HG03196 (cell line): Measurements from ENCODE around the gene FRG2C.
"Not testable (repeated sequence)": the region's sequence is repeated elsewhere in the genome, so short reads cannot be mapped to it uniquely, and the experiment has no call there.

Source experiments
- ATAC-seq: cut with Tn5 transposase; IDR thresholded peaks from one replicate; pipeline ENCODE4 v1.9.1; 2021; ENCODE audit not compliant: unreplicated experiment

The FRG2C gene

DNA sequence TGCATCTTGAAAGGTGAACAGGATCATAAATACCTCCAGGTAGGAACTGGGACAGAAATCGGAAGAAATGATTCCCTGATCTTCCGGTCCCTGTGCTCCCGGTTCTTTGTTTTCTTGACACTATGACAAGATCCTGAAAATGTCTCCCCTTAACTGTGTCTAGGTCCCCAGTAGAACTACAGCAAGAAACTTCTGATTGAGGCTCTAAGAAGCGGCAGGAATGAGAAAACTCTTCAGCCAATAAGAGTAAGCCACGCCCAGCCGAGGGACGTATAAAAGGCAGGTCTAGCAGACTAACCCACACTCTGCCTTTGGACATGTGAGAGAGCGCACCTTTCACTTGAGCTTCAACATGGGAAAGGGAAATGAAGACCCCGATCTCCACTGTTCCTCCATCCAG lies at the start of gene FRG2C:
TSS of gene FRG2C (plus strand) at position 301 of the 400 bp plus-strand sequence. CDS start at position 353, 52 bp downstream.
- ATAC-seq, result not testable (repeated sequence)

DNA sequence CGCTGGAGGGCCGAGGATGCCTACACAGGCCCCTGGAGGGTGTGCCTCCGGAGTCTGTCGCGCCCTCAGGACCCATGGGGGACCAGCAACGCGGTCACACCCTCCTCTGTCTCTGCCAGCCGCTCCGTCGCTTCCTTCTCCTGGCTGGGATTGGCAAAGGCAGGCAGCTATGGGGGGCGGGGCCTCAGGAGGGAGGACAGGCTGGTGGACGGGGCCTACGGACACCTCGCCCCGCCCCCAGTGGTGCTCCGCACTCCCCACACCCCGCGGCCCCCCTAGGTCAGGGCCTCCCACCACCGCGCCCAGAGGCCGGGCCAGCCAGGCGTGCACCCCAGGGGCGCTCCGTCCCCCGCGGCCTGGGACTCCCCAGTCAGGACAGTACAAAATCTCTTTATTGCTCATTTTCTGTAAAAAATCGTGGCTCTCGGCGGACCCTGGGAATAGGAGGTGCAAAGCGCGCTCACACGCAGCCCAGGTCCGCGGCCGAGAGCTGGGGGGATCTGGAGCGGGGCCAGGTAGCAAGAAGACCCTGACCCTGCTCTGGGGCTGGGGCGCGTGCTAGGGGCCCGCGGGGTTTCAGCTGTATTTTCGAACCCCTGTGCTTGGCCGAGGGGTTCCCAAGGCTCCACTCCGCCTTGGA lies 45.3 kb upstream of the FRG2C start:
- not testable (repeated sequence) for ATAC-seq

DNA sequence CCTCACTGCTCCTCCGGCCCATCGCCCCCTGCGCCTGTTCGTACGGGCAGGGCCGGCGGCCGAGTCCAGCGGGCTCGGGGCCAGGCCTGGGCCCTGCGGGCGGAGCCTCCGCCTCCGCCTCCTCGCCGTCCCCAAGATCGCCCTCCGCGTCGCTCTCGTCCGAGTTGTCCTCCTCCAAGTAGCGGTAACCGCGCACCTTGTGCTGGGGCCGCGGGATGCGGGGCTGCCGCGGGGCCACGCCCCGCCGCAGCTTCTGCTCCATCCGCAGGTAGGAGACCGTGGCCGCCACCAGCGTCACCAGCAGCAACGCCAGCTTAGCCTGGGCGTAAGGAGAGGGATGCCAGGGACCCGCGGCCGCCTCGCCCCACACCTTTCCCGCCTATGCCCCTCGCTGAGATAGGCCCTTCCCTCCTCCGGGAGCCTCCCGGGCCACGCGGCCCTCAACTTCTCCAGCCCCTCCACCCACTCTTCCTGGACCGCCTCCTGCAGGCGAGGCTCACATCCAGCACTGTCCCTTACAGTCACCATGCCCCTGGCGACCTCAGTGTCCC lies 44.6 kb upstream of the FRG2C start:
- not testable (repeated sequence) for ATAC-seq

DNA sequence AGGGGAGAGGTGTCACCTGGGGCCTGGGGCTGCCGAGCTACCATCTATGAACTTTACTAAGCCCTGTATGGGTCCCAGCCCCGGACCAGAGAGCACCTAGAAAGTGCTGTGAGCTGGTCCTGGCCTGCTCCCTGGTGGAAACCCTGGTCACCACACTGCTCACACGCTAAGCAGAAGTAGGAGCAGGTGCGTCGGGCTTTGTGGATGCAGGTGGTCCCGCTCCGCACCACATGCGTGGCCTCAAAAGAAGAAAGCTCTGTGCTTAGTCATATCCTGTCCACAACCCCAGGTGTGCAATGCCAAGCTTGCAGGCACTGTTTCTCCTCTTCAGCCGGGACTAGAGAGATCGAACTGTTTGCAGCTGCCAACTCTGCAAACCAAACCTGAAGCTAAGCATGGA lies 42.4 kb upstream of the FRG2C start:
- not testable (repeated sequence) for ATAC-seq

DNA sequence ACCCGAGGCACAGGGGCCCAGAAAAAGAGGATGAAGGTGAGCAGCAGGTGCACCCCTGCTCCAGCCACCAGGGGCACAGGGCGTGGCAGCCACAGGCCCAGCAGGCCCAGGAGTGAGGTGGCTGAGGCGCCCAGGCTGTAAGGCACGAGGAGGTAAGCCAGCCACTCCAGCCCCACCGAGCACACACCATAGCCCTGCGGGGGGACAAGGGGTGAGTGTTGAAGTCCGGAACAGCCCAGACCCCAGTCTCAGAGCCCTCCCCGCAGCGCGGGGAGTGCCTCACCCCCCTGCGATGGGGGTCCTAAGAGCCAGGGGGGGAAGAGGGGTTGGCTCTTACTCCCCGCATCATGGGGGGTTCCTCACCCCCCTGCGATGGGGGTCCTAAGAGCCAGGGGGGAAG lies 40.5 kb upstream of the FRG2C start:
- not testable (repeated sequence) for ATAC-seq

DNA sequence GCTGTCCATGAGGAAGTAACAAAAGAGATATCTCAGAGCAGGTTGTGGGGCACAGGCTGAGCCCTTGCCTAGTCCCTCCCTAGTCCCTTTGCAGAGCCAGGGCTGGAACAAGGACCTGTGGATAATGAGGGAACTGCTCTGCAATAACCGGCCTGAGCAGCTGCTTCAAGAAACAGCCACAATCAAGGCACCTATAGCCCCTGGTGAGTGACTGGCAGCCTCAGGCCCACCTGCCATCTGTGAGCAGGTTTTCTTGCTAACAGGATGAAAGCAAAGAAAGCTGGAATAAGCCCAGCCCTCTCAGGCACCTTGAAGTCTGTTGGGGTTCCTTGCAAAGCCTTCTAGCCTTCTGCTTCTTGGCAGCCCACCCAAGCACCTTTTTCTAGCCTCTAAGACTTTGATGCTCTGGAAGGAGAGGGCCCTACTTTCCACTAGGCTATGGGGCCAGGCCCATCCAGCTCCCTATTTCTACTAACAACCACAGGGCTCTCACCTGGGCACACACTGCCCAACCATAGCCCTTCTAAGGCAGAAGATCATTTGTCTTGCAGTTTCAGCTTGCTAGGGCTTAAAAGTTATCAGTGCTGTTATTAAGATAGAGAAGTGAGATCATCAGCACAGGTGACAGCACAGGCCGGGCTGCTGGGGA lies 33.1 kb upstream of the FRG2C start:
- not testable (repeated sequence) for ATAC-seq

DNA sequence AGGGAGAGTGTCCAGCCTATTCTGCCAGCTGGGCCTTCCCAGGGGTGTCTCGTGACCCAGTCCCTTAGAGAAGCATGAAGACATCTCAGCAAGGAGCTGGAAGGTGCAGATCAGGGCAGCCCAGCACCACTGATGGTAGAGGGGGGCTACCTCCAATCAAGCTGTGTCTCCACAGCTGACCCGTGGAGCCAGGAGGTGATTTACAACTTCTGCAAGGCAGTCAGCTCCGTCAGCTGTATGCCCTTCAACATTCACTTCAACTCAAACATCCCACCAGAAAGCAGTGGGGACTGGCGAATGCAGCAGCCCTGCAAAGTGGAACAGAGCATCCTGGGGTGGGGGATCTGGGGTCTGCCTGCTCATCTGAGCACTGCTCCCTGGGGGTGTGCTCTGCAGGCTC lies 32.6 kb upstream of the FRG2C start:
- no peak for ATAC-seq

DNA sequence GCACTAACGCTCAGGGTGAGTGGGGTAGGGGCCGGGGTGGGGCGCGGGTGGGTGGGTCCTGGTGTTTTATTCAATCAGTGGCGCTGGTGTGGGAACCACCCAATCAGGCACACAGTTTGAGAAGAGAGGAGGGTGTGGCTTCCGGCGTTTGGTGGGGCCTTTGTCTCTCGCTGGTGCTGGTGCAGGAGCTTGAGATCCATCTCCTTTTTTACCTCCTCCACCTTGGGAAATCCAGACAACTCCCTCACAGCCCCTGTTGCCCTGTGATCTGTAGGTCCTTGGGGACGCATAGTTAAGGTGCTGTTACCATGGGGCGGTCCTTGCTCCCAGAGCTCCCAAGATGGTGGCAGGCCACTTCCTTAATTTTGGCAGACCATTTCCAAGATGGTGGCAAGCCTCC lies 25.2 kb upstream of the FRG2C start:
- not testable (repeated sequence) for ATAC-seq

DNA sequence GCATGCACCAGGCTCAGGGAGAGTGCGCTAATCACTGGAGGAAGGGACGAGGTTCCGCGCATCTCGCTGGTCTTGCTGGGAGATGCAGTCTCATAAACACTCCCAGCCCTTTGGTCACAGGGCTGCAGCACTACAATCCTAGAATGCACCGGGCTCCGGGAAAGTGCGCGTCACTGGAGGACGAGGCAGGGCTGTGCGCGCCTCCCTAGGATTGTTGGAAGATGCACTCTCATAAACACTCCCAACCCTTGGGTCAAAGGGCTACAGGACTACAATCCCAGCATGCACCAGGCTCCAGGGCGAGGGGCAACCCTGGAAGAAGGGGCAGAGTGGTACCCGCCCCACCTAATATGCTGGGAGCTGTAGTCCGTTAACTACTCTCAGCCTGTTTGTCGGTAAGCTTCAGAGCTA lies 23.0 kb upstream of the FRG2C start:
- not testable (repeated sequence) for ATAC-seq

DNA sequence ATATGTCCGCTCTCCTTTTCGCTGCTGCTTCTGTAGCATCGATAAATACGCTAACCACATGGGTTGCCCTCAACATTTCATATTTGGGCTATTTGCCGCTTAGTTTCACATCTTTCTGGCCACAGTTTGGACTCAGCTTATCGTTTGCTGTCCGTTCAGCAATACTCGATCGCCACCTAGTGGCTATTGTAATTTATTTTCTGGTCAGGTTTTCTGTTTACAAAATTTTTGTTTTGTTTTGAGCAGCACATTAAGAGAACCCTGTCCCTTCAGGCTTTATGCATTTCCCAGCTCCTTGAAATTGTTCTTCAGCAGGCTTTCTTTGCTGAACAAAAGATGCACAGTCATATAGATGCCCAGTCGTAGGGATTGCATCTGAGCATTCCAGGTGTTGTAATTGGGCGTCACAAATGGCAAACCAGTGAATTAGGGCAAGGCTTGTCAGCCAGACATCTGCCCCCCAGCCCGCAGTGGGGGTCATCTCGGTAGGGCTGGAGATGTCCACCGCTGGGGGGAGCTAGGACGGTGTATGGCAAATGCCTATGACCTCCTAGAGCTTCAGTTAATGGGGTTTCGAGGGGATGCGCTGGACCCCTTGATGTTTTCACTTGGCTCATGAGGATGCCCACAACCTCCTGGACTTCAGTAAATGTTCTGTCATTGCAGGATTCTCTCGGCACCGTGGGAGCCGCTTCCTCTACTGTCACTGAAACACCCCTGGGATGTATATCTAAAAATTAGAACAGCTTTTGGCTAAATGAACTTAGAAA lies 20.9 kb upstream of the FRG2C start:
- not testable (repeated sequence) for ATAC-seq

DNA sequence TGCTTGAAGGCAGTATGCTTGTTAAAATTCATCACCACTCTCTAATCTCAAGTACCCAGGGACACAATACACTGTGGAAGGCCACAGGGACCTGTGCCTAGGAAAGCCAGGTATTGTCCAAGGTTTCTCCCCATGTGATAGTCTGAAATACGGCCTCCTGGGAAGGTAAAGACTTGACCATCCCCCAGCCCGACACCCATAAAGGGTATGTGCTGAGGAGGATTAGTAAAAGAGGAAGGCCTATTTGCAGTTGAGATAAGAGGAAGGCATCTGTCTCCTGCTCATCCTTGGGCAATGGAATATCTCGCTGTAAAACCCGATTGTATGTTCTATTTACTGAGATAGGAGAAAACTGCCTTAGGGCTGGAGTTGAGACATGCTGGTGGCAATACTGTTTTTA lies 18.6 kb upstream of the FRG2C start:
- ATAC-seq, result not testable (repeated sequence)

DNA sequence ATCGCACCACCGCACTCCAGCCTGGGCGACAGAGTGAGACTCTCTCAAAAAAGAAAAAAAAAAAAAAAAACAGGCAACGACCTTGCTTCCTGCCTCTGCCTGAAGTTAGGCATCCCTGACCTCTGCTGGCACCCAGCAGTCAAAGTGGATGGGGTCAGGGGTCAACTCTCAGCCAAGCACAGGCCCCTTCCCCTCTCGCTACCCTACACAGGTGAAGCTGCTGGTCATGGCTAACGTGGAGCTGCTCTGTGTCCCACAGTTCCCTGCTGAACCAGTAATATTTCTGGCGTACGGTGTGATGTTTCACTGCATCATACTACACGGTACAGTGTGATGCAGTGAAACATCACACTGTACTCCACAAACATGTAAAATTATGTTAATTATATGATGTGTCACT lies 13.9 kb upstream of the FRG2C start:
- no peak for ATAC-seq

DNA sequence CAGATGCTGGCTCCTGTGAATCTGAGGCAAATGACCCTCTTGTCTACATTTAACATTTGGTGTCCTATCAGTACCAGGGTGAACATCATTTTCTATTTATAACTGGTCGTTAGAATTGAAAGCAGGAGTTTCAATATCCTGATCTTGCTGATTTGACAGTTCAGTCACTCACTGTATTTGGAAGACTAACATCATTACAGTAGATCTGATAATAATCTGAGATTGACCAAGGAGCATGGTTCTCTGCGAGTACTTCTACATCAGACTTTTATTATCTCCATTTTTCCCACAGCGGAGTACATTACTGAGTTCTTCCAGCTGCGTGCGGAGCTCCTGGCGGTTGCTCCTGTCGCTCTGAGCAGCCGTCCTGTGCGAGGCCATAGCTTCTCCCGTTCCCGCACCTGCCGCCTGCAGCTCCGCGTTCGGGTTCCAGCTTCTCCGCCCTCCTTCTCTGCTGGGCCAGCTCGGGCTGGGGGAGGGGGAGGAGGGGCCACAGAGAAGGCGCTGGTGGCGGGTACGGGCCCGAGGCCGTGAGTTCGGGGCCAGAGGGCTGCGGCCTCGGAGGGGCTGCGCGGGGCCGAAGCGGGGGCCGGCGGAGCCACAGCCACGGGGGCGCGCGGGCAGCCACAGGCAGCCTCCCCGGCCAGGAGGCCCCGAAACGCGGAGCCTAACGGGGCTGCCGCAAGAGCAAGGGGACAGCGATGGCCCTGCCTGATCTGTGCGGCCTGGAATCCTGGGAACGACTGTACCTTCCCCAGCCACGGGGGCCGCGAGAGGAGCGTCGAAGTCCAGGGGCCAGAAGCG lies 8.8 kb upstream of the FRG2C start:
- not testable (repeated sequence) for ATAC-seq

DNA sequence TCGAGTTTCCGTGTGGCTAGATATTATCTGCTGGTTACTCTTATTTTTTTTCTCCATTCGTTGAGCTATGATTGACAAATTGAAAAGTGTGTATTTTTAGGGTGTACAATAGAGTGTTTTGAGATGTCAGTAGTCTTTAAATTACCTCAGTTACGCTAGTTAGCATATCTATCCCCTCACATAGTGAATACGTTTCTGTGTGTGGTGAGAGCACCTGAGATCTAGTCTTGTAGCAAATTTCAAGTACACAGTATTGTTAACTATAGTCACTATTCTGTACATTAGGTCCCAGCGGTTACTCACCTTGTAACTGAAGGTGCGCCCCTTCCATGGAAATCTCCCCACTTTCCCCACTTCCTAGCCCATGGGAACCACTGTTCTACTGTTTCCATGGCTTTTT lies 8.2 kb upstream of the FRG2C start:
- not testable (repeated sequence) for ATAC-seq

DNA sequence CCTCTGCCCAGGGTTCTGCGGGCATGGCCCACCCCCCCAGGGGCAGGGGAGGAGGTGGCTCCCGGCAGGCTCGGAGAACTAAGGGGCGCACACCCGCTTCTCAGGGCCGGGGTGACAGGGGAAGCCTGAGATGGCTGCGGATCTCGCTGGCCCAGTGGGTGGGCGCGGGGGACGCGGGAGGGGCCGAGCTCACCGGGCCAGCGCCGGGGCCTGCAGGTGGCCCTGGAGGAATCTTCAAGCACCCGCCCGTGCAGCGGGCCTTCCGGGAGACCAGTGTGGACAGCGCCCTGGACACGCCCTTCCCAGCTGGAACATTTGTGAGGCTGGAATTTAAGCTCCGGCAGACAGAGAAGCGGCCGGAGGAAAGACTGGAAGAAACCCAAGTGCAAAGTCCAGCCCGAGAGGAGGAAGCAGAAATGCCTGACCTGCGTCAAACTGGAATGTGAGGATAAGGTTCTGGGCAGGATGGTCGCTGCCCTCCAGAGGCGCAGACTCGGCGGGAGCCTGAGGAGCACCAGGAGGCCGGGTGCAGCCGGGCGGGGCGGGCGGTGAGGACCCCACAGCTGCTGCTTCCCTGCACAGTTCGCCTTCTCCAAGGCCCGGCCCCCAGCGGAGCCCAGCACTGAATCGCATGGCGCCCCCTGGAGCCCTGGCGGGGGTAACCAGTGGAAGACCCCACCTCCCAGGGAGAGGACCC lies 5.6 kb upstream of the FRG2C start:
- ATAC-seq, result not testable (repeated sequence)

DNA sequence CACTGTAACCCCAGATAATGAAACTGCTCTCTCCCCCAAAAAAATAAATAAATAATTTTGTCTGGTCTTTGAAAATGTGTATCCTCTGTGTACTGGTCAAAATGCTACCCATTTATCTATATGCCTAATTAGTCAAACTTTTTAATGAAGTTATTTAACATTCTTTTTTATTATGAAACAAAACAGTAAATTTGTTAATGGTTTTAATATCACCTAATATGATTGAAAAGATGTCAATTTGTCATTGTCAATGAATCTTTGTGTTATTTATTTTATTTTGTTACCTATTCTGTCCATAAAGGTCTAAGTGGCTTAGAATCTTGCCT lies 5.1 kb upstream of the FRG2C start:
- ATAC-seq, result not testable (repeated sequence)

DNA sequence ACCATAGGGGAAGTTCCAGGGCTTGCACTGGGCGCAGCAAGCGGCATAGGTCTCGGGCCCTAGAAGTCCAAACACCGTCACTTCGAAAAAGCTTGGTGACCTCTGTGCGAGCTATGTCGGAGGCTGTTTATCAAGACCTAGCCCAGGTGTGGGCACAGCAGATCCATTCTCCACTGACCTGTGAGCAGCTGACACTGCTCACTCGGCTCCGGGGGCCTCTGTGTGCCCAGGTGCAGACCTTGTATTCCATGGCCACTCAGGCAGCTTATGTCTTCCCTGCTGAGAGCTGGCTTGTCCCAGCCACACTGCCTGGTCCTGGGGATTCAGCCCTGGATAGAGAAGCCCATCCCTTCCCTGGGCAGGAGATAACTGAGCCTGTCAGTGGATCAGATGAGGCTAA lies 1.5 kb downstream of the FRG2C start:
- not testable (repeated sequence) for ATAC-seq

DNA sequence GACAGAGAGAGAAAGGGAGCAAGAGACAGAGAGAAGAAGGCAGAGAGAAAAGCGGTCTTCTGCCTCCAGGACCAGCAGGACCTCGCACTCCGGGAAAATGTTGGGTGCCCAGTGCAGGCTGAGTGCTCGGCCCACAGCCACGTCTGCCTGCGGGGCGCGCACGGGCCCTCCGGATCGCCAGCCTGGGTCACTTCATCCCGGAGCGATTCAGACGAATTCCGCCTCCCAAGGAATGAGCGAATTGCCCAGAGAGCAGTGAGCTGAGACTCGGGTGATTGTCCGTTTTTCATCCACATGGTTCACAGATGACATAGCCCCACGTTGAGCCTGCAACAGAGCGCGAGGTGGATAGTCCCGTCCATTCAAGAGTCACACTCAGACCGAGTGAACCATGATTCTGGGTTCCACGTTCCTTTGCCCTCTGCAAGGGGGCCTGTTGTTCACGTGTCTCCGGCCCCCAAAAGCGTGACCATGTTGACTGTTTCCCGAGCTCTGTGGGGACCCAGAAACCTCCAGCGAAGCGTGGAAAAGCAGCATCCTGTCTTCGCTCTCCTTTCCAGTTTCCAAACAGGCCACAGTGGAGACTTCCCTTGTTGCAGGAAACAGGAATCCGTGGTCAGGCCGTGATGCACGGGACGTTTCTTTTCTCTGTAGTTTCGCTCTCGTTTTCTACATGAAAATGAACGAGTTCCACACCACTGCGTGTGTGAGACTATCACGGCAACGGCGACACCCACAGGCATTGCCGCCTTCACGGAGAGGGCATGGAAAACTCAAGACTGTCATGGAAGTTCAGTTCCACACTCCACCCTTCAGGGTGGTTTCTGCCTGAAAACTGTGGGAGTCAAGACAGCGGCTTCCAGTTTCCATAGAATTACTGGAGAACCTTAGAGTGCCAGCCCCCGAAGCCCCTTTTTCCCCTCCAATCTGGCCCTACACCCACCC lies 3.9 kb downstream of the FRG2C start:
- ATAC-seq, result not testable (repeated sequence)

DNA sequence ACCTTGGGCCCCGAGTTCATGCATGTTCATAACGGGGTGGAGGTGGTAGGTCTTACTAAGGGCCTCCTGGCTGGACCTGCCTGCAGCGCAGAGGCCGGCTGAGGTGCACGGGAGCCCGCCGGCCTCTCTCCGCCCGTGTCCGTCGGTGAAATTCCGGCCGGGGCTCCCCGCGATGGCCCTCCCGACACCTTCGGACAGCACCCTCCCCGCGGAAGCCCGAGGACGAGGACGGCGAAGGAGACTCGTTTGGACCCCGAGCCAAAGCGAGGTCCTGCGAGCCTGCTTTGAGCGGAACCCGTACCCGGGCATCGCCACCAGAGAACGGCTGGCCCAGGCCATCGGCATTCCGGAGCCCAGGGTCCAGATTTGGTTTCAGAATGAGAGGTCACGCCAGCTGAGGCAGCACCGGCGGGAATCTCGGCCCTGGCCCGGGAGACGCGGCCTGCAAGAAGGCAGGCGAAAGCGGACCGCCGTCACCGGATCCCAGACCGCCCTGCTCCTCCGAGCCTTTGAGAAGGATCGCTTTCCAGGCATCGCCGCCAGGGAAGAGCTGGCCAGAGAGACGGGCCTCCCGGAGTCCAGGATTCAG lies 4.7 kb downstream of the FRG2C start:
- ATAC-seq, result not testable (repeated sequence)
